AG08396 (cell line): ENCODE data around the gene FOXO3.
A peak's percentile ranks its signal among the peaks of the same experiment; 100 is the strongest.

Experiments used
- DNase-seq: peaks from one replicate; pipeline ENCODE4 v3.0.0; 2012; ENCODE audit warnings: low spot score, mixed read lengths

The FOXO3 gene

DNA sequence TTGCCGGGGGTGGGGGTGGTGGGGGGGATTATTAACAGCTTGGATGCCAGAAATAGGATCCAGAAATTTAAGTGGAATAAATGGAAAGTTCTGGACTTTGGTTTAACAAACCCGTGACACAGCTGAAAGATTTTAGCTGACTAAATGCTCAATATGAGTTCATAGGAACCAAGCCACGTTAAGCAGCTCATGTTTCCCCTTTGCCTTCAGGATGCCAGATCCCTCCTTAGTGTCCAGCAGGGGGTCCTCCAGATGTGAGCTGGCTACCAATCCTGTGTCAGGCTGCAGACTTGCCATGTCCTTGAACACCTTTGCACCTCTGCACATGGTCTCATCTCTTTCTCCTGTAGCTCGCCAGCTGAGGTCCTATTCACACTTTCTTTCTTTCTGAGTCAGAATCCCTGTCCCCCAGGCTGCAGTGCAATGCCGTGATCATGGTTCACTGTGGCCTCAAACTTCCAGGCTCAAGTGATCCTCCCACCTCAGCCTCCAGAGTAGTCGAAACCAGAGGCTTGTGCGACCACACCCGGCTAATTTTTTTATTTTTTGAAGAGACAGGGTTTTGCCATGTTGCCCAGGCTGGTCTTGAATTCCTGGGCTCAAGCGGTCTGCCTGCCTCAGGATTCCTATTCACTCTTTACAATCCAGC lies 154.2 kb downstream of the FOXO3 start:
- DNase-seq: no peak

DNA sequence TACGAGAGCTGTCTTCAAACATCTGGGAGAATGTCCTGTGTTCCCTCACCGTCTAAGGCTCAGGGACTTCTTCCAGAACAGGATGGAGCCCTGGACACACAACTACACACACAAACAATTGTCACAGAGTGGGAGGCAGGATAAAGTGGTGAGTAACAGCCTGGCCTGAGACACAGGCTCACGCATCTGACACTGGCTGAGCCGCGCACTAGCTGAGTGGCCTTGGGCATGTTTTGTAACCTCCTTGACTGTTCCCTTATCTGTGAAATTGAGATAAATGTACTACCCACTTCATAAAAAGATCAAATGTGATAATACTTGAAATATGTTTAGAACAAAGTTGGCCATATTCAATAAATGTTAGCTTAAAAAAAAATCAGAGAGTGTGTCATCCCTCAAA lies 155.1 kb downstream of the FOXO3 start:
- DNase-seq: no peak

DNA sequence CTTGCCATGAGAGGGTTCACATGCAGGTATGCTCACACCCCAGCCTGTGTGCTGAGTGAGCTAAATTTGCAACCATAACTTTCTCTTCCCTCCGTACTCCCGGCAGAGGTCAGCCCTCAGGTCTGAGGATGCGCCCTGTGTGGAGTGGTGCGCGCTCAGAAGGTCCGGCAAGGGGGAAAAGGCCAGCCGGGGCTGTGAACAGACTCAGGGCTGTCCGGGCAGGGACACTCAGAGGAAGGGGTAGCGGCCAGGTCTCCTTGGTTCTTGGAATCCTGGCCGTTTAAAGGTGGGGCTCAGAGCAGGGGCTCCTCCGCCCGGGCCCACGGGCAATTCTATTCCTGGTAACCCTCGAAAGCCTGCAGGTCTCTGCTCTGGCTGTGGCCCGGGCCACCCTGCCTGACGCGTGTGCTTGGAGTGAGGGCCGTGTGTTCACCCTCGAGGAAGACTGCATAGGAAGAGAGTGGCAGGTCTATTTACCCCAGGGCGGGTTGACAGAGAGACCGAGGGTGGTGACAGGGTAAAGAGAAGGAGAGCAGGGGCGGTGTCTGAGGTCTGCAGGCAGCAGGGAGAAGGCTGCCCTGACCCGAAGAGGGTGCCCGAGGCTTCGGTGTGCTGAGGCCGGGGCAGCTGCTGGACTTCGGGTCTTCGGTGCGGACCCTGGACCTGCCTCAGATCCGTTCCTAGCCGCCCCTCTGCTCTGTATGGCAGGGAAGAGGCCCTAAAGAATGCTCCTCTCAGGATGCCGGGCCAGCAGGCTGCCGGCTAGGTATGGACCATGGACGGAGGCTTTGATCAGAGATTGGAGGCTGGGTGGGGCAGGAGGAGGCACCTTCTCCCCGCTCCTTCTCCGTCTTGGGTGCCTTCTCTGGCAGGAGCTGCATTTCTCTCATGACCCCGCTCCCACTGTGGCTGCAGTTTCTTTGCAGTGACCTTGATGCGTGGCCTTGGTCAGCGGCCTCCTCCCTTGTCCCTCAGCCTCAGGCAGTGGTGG lies 156.4 kb downstream of the FOXO3 start:
- DNase-seq: no peak

DNA sequence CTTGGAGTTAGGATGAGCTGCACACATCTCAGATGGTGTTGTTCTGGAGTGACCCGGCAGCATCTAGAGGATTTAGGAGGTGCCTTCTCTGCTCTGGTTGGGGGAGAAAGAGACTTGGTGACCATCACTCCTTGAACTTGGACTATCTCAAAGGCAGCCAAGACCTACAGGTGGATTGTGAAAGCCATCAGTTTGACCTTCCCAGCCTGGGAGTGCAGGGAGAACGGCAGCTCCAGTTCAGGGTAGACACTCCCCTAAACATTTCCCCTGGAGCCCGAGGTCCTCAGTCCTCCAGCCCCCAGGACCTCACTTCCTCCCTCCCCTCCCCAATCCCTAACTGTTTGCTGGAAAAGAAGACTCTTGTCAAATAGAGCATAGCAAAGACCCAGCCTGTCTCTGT lies 158.8 kb downstream of the FOXO3 start:
- DNase-seq: no peak

DNA sequence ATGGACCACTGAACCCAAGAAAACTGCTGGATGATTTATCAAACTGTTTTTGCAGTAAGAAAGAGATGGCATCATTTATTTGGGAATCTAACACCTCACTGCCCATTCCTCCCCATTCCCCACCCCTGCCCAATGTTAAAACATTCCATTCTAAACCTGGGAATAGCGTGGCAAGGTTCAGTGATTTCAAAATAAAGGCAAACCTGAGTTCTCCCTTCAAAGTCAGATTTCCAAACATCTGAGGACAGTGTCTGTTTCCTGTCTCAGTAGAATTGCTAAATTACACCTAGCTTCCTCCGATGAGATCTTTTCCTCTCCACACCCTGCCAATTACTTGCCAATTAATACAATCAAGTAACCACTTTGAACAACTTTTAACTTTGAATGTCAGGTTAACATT lies 160.1 kb downstream of the FOXO3 start:
- no peak for DNase-seq

DNA sequence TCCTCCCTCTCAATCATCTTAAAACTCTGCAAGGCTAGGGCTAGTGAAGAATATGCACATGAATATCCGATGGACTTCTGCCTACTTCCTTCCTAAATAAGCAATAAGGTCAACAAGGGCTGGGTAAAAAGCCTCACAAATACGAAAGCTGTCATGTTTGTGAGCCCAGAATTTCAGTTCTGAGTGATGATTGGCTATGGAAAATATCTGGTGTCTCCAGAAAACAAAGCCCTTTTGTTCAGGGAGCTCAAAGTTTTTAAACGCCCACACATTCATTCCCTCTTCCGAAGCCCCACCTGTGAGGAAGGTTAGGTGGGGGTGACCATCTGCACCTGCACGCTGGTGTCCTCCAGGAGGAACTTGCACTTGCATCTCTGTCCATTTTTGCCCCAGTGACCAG lies 160.6 kb downstream of the FOXO3 start:
- no peak for DNase-seq

DNA sequence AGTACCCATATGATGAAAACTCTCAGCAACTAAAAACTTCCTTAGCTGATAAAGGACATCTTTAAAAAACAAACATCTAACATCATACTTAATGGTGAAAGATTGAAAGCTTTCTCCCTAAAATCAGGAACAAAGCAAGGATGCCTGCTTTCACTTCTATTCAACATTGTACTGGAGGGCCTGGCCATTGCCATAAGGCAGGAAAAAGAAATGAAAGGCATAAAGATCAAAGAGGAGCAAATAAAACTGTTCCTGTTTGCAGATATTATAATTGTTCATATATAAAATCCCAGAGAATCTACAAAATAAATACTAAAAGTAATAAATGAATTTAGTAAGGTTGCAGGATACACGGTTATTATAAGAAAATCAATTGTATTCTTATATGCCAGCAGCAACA lies 162.9 kb downstream of the FOXO3 start:
- DNase-seq: no peak

DNA sequence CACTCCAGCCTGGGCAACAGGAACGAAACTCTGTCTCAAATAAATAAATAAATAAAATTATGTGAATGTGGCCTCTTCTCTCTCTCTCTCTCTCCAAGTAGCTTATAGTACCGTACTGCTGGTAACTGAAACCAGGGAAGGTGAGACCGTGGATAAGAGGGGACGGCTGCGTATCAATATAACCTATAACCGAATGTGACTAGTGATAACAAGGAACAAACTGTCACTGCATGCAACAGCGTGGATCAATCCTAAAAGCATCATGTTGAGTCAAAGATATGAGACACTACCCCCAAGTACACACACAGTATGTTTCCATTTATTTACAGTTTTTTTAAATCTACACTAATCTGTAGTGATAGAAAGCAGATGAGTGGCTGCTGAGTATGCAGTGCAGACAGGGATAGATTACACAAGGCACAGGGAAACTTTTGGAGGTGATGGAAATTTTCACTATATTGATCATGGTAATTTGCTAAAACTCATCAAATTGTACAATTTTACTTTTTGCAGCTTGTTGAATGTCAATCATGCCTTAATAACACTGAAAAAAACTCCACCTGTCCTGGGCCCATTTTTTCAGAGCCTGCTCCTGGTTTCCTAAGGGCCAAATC lies 166.1 kb downstream of the FOXO3 start:
- DNase-seq: no peak

DNA sequence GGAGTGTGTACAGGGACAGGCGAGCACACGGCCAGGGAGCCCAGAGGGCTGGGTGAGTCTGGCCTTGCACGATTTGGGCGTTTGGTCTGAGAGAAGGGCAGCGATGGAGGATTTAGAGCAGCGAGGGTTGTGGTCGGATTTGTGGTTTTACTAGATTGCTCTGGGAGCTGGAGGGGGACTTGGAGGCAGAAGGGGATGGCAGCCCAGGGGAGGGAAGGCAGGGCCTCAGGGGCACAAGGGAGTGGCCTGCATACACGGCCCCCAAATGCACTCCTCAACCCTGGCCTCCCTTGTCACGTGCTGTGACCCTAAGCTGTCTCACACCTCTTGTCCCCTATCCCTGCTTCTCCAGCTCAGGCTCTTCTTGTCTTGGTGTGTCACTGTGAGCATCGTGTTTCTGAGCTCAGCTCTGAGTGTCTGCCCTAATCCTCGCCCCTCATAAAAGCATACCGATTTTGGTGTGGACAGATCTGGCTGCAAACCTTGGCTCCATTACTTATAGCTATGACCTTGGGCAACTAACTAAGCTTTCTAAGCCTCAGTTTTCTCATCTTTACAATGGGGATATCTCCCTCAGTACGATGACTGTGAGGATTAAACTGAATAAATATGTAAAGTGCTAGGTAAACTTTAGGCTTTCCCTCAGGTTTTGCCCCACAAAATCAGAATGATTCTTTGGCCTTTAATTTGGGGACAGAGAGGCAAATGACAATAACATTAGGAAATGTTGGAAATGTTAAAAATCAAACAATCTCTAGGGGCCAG lies 167.4 kb downstream of the FOXO3 start:
- DNase-seq: no peak

DNA sequence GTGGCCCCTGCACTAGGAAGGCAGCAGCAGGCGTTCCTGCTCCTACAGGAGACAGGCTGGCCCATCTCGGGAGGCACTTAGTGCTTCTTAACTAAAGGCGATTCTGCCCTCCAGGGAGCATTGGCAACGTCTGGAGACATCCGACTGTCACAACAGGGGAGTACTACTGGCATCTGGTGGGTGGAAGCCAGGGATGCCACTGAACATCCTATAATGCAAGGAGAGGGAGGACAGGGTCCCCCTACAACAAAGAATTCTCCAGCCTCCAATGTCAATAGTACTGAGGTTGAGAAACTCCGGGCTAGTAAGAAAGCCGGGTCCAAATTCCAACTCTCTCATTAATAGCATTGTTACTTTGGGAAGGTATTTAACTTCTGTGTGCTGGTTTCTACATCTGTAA lies 168.1 kb downstream of the FOXO3 start:
- DNase-seq: no peak

DNA sequence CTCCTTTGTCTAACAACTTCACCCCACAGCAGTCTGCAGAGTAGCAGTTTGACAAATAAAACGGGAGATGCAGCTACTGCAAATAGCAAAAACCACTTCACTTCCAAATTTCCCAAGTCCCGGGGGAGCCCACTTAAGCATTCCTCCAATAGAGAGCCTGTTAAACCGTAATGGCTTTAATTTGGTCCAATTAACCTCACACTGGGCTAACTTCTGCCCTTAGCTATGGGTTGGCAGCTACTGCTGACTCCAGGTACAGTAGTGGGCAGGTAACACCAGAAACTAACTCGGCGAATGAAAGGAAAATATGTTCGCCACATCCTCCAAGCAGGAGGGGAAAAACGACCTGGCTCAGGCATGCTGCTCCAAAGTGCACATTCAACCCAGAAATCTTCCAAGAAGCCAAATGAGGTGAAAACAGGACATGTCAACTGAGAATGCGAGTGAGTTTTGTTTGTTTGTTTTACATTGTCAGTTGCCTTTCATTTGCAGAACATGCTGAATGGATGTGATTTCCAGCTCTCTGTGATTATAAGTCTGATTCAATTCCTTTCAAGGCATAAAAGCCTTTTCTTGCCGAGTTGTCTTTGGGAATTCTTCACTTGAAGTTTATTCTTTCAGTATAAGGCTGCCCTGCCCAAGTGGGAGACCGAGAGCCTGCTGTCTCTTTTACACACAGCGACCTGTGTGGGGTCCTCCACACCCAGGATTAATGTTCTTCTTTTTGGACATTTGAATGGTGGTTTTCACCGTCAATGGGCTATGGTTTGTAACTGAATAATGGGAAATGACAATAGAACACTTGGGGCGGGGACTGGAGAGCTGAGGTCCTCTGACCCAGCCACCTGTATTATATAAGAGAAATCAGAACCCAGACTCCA lies 170.2 kb downstream of the FOXO3 start:
- no peak for DNase-seq

DNA sequence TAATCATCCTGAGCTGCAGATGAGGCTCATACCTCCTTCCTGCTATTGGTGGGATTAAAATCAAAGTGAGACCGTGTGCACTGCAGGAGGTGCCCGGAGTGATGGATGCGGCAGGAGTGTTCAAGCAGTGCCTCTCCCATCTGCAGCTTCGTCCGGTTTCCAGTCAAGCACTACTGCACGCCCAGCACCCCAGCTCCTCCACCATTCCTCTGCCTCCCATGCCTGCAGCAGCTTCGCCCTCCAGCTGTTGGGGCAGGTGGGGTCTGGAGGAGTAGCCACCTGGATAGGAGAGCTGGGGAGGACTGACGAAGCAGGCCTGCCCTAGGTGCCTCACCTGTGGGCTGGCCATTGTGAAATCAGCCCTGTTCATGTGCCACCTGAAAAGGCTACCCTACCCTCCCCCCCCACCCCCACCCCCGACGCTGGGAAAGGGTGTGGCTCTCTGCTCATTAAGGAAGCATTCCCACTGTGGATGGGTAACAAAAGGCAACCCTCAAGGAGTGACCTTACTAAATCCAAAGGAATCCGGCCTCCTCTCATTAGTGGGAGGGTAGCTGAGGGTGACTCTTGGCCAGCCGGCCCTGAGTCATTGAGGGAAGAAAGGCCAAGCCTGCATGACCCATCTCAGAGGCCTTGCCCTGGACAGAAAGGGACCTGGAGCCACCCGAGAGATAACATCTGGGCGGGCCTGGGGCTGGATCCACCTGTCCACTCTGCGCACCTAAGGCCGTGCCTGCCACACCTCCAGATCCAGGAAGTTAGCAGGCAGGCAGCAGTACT lies 171.6 kb downstream of the FOXO3 start:
- peak; percentile 56 for DNase-seq

DNA sequence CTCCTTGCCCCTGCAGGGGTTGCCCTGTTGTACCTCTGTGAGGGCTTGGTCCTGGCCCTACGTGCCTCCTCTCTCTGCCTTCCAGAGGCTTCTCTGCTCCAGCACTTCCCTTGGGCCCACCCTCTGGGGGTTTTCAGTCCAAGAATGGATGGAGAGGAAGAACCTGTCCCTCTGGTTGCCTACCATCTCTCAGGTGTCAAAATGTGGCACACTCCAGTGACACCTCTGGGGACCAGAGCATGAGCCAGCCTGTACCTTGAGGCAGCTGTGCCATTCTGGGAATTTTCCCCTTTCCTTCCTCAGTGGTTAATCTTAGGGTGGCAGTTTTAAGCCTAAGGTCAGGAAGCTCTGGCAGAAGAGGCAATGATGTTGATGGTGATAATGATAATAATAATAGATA lies 172.3 kb downstream of the FOXO3 start:
- DNase-seq: no peak

DNA sequence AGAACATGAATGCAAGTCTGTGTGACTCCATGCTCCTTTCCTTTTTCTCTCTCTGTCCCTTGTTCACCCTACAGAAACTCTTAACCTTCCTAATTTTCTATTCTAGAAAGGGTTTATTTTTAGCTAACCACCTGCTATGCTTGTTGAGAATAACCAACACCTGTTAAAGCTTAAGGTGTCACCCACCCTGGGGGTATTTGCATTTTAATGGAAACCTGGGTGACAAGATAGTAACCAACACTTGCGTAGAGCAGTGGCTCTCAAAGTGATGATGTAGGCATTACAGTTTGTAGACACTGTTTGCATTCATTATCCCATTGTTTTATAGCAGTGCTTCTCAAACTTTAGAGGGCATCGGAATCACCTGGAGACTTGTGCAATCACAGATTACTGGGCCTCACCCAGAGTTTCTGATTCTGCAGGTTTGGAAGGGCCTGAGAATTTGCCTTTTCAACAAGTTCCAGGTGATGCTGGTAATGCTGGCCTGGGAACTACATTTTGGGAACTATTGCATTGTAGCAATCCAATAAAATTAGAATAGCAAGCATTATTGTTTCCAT lies 173.1 kb downstream of the FOXO3 start:
- no peak for DNase-seq
